K562 (cell line): ENCODE results near the gene ACAP3. TPM values are rescaled to one million over a fixed set of nuclear protein-coding genes. Genes with fewer than 3 reads are reported as not detected.
A peak's percentile ranks its signal among the peaks of the same experiment; 100 is the strongest.

Experiments
- ATAC-seq: fragments of 200-7000 bp; cut with Tn5 transposase; 3 replicates; pipeline ENCODE4 v1.9.1; 2020; ENCODE audit warnings: moderate library complexity
- BruUV-seq: library from RNA; stranded (reverse); fragments of 400-500 nt; replicated peaks from 2 replicates; lab custom pipeline; 2021; lab: Mats Ljungman, UMichigan
- CTCF ChIA-PET: fragments of 300-600 bp; formaldehyde crosslinking; extraction: SDS; loops from one replicate; lab custom pipeline; 2021; ENCODE audit warnings: low intra/inter-chr PET ratio; lab: Yijun Ruan, JAX
- POLR2A ChIA-PET: fragments of 300-600, 350-650 bp; sonication (Branson Sonifier 250); formaldehyde crosslinking; extraction: SDS; loops from one replicate; lab custom pipeline; 2021; ENCODE audit warnings: antibody characterized with exemption, inconsistent platforms; lab: Yijun Ruan, JAX
- DNase-seq, 4 experiments: peaks; one replicate each; pipeline versions ENCODE4 v3.0.0 to v3.0.0-alpha.2; 2011 to 2018; ENCODE audit warnings: low spot score in 3 of 4, mixed read lengths in 3 of 4; ENCODE audit errors: extremely low read depth in 1 of 4
- FAIRE-seq: peaks from 2 replicates; lab custom pipeline; 2011; peaks lifted over from hg19 to GRCh38; lab: Jason Lieb, UNC
- H2AFZ ChIP-seq: 2 replicates; pipeline ENCODE4 v1.6.0; 2011; ENCODE audit warnings: low read depth, low read length, control low read depth, inconsistent platforms
- H3K27ac ChIP-seq: fragments of 200-600 bp; 3 replicates; pipeline ENCODE4 v1.8.0; 2011; ENCODE audit warnings: low read depth, mild to moderate bottlenecking, control low read depth, inconsistent platforms, low read length, moderate library complexity, mixed read lengths; ENCODE audit errors: extremely low read depth
- H3K27me3 ChIP-seq, 2 experiments: fragments of 300-600 bp in 1 of 2; 2 replicates in 1 of 2; 3 replicates in 1 of 2; pipeline versions ENCODE4 v1.6.0 to v1.8.0; 2011; ENCODE audit warnings: inconsistent platforms in 2 of 2, low read length in 2 of 2, mild to moderate bottlenecking in 1 of 2, mixed read lengths in 1 of 2, moderate library complexity in 1 of 2; ENCODE audit not compliant: control insufficient read depth in 2 of 2, insufficient read depth in 2 of 2
- H3K36me3 ChIP-seq: fragments of 300-600 bp; 3 replicates; pipeline ENCODE4 v1.8.0; 2011; ENCODE audit warnings: mild to moderate bottlenecking, low read length, inconsistent platforms; ENCODE audit not compliant: control insufficient read depth, insufficient read depth
- H3K4me1 ChIP-seq, 2 experiments: fragments of 200-600 bp in 1 of 2; replicated peaks in 1 of 2; 2 replicates in 1 of 2; 3 replicates in 1 of 2; pipeline versions ENCODE4 v1.5.1 to v1.8.0; 2011; ENCODE audit warnings: inconsistent platforms in 2 of 2, low read length in 2 of 2, mild to moderate bottlenecking in 1 of 2, mixed read lengths in 1 of 2, moderate library complexity in 1 of 2; ENCODE audit not compliant: control insufficient read depth in 2 of 2, insufficient read depth in 2 of 2
- H3K4me2 ChIP-seq: 2 replicates; pipeline ENCODE4 v1.6.1; 2011; ENCODE audit warnings: low read length, control low read depth, inconsistent platforms, mixed read lengths; ENCODE audit not compliant: insufficient read depth
- H3K4me3 ChIP-seq: fragments of 200-600 bp; sonication (generic), shearing (Covaris generic); 2 replicates; pipeline ENCODE4 v1.5.1; 2016; ENCODE audit warnings: control low read depth, inconsistent platforms
- H3K79me2 ChIP-seq: fragments of 200-600 bp; 3 replicates; pipeline ENCODE4 v1.8.0; 2011; ENCODE audit warnings: low read length, inconsistent platforms; ENCODE audit not compliant: control insufficient read depth, insufficient read depth
- H3K9ac ChIP-seq, 2 experiments: 2 replicates each; pipeline versions ENCODE4 v1.6.0 to v1.6.1; 2011; ENCODE audit warnings: low read depth in 2 of 2, low read length in 2 of 2, control low read depth in 1 of 2, inconsistent platforms in 1 of 2, mild to moderate bottlenecking in 1 of 2, mixed read lengths in 1 of 2; ENCODE audit not compliant: insufficient read depth in 1 of 2
- H3K9me1 ChIP-seq: one replicate; pipeline ENCODE4 v1.6.0; 2011; ENCODE audit warnings: inconsistent platforms, mild to moderate bottlenecking, low read length, moderate library complexity; ENCODE audit not compliant: control insufficient read depth, insufficient read depth
- H3K9me3 ChIP-seq: replicated peaks from 2 replicates; pipeline ENCODE4 v1.5.1; 2011; ENCODE audit warnings: low read depth, low read length, inconsistent platforms; ENCODE audit not compliant: control insufficient read depth, insufficient read depth
- H4K20me1 ChIP-seq: replicated peaks from 2 replicates; pipeline ENCODE4 v1.6.1; 2011; ENCODE audit warnings: low read length, inconsistent platforms, mixed read lengths; ENCODE audit not compliant: control insufficient read depth, insufficient read depth
- DLX4 ChIP-seq: fragments of 250-450 bp; sonication (Bioruptor Pico); IDR thresholded peaks from 2 replicates; pipeline ENCODE4 v1.6.1; 2021; ENCODE audit warnings: mild to moderate bottlenecking
- E2F4 ChIP-seq: sonication (generic); formaldehyde crosslinking; IDR thresholded peaks from 2 replicates; pipeline ENCODE4 v1.8.0; 2022; ENCODE audit warnings: mild to moderate bottlenecking, low read depth, missing genetic modification reagents
- GATAD2B ChIP-seq: fragments of 450-650 bp; IDR thresholded peaks from 2 replicates; pipeline ENCODE4 v1.6.1; 2017; ENCODE audit warnings: mild to moderate bottlenecking, borderline replicate concordance
- STAG1 ChIP-seq: sonication (generic); formaldehyde crosslinking; IDR thresholded peaks from 2 replicates; pipeline ENCODE4 v1.5.0; 2020; ENCODE audit warnings: missing genetic modification reagents, borderline replicate concordance
- STAT6 ChIP-seq: sonication (generic); formaldehyde crosslinking; IDR thresholded peaks from 2 replicates; pipeline ENCODE4 v1.8.1; 2023; ENCODE audit warnings: mild to moderate bottlenecking, missing genetic modification reagents
- TEAD1 ChIP-seq, 2 experiments: fragments of 450-650 bp in 1 of 2; sonication (generic) in 1 of 2; formaldehyde crosslinking; IDR thresholded peaks; 2 replicates each; pipeline versions ENCODE4 v1.4.0 to v1.8.0; 2020 to 2022; ENCODE audit warnings: mild to moderate bottlenecking in 2 of 2, missing genetic modification reagents in 1 of 2
- WGBS: fragments of 100-300 bp; shearing (Covaris generic); methylation state at CpG from one replicate; pipeline ENCODE4 v1.1.6; 2016; ENCODE audit warnings: low coverage, mixed read lengths; ENCODE audit not compliant: insufficient coverage; ENCODE audit errors: missing lambda C conversion rate; 5-methylcytosine and 5-hydroxymethylcytosine counted together
- in situ Hi-C: fragments of 300-500 bp; cut with MboI; formaldehyde crosslinking; loops from 4 replicates; pipeline ENCODE4 v1.15.0; 2018; ENCODE audit warnings: inconsistent platforms, mixed read lengths
- intact Hi-C: fragments of 100-400 bp; cut with micrococcal nuclease; formaldehyde crosslinking; loops from 2 replicates; pipeline ENCODE4 v1.14.2; 2022
- polyA plus RNA-seq, 8 experiments: library from polyadenylated mRNA; depleted of rRNA in 4 of 8; stranded (reverse) in 5 of 8; unstranded in 3 of 8; fragments of >200 nt; fragmentation: Nextera tagmentation in 2 of 8; fragmentation: Illumina TruSeq in 1 of 8; extraction: Ambion mirVana in 2 of 8; extraction: Trizol in 1 of 8; gene quantifications; 2 replicates each; pipeline versions ENCODE4 v1.2.1 to v1.2.3, GENCODE V29; 2011 to 2014; ENCODE audit warnings: inconsistent platforms in 1 of 8, missing spikeins in 1 of 8
- total RNA-seq, 7 experiments: library from RNA; depleted of rRNA in 6 of 7; stranded (reverse); fragments of >200 nt in 6 of 7; fragmentation: Illumina TruSeq in 2 of 7; extraction: Trizol in 2 of 7; gene quantifications; 2 replicates each; pipeline versions ENCODE4 v1.2.1 to v1.2.3, GENCODE V29; 2011 to 2021; ENCODE audit warnings: low replicate concordance in 1 of 7
- TF ChIP-seq, protein P1 (sequence below), 2 experiments: IDR thresholded peaks in 1 of 2; conservative IDR thresholded peaks in 1 of 2; 2 replicates each; pipeline ENCODE4 v1.6.1; 2016; ENCODE audit warnings: low read depth in 2 of 2, mild to moderate bottlenecking in 1 of 2, missing compliant biosample characterization in 1 of 2, missing genetic modification characterization in 1 of 2, moderate library complexity in 1 of 2
- TF ChIP-seq, protein P2 (sequence below), 3 experiments: IDR thresholded peaks in 2 of 3; conservative IDR thresholded peaks in 1 of 3; 2 replicates each; pipeline ENCODE4 v1.5.1; 2011 to 2012; ENCODE audit warnings: low read length in 3 of 3, mild to moderate bottlenecking in 3 of 3, control low read depth in 2 of 3, improper control_type of control experiment in 1 of 3, inconsistent platforms in 1 of 3, low read depth in 1 of 3, mixed read lengths in 1 of 3, moderate library complexity in 1 of 3; ENCODE audit not compliant: insufficient read depth in 2 of 3

ACAP3 gene
- total and polyA plus RNA-seq, 9 of the 15 experiments (the other 6 are each of a cell fraction or from before 2014, with no cell fraction given): 0.01 to 49.0 (median 12.0) TPM

DNA sequence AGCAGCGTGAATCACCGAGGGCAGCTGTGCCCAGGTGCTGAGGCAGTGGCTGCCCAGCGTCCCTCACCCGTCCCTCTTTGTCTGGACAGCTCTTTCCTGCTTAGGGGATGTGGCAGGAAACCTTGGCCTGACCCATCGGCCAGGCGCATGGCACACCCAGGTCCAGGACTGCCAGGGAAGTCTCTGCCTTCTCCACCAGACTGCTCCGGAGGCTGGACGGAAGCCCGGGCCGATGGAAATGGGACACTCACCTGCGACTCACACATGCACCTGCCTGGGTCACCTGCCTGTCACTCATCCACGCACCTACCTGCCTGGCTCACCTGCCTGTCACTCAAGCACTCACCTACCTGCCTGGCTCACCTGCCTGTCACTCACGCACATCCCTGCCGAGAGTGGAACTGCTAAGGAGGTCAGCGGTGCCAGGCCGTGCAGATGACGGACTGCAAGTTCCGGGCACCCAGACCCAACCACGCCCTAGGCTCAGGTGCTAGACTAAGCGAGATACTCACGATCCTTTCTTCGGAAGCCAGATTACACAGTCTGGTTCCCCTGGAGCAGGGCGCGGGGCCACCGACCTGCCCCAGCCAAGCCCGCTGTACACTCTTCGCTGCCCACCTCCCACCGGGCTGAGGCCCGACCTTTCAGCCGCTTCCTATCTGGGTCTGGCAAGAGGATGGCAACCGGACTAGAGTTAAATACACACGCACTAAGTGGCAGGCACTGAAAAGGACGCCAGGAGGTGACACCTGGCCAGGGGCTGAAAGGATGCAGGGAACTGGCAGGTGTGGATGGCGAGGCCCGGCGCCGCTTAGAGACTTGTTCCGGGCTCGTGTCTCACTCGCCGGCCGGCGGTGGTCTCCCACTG lies 35.2 kb downstream of the ACAP3 start:
- no peak for FAIRE-seq
- DNase-seq: no peak
- peaks cover 16 to 63% of the 10 kb centered on the region in 2 experiments; a peak in 4 of 5 replicates for H3K4me1 ChIP-seq
- no peak overlapping the region for H2AFZ ChIP-seq
- no peaks in the 10 kb centered on the region for H3K9me3 ChIP-seq
- in situ Hi-C loops: no loop called here
- H3K4me3 ChIP-seq: peak overlapping the region; percentile 97
- no peaks in the 10 kb centered on the region for H3K27me3 ChIP-seq
- peak overlapping the region; percentile 89; the same call in 2 of the 3 replicates for H3K27ac ChIP-seq
- ChIA-PET CTCF (no interaction called here), POLR2A (interaction anchor here (0.6 to 0.9 kb wide), 3 partner anchors 68 to 180 kb away, joined by 3 read pairs; no protein-coding TSS in a partner anchor)
- H3K9me1 ChIP-seq: peaks cover 7% of the 10 kb centered on the region
- 28% methylated on average over 43 of the region's 43 CpGs for WGBS
- ATAC-seq: peak; percentile 2
- peaks cover 44% of the 10 kb centered on the region for H3K36me3 ChIP-seq
- peaks cover 63% of the 10 kb centered on the region for H3K79me2 ChIP-seq
- TSS peak; percentile 49 for BruUV-seq
- peak overlapping the region; percentile 96 to 100 for H3K9ac ChIP-seq
- peaks cover 23% of the 10 kb centered on the region for H4K20me1 ChIP-seq
- peak overlapping the region; percentile 94 for H3K4me2 ChIP-seq
- intact Hi-C loops: no loop called here
- TF ChIP-seq GATAD2B (no peak), TEAD1 (CRISPR knock-in tag; IDR thresholded peaks at IDR 0.05) (0 out of 4 replicates have a peak, but pooled peaks of 1 of the 2 experiments have one; percentile 11), STAT6 (0 out of 2 replicates have a peak, but pooled peaks have one; percentile 4), E2F4 (CRISPR knock-in tag) (peak; percentile 72; the same call in 1 of the 2 replicates), DLX4 (CRISPR knock-in tag) (no peak), STAG1 (CRISPR knock-in tag) (0 out of 2 replicates have a peak, but pooled peaks have one; percentile 19)
- TF ChIP-seq, protein P1, sequence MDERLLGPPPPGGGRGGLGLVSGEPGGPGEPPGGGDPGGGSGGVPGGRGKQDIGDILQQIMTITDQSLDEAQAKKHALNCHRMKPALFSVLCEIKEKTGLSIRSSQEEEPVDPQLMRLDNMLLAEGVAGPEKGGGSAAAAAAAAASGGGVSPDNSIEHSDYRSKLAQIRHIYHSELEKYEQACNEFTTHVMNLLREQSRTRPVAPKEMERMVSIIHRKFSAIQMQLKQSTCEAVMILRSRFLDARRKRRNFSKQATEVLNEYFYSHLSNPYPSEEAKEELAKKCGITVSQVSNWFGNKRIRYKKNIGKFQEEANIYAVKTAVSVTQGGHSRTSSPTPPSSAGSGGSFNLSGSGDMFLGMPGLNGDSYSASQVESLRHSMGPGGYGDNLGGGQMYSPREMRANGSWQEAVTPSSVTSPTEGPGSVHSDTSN (CRISPR knock-in tag; IDR thresholded peaks at IDR 0.05; ENCODE audit: low read depth): no peak
- TF ChIP-seq, protein P1 (tag; conservative IDR thresholded peaks at IDR 0.05; ENCODE audit: low read depth): no peak
- TF ChIP-seq, protein P2, sequence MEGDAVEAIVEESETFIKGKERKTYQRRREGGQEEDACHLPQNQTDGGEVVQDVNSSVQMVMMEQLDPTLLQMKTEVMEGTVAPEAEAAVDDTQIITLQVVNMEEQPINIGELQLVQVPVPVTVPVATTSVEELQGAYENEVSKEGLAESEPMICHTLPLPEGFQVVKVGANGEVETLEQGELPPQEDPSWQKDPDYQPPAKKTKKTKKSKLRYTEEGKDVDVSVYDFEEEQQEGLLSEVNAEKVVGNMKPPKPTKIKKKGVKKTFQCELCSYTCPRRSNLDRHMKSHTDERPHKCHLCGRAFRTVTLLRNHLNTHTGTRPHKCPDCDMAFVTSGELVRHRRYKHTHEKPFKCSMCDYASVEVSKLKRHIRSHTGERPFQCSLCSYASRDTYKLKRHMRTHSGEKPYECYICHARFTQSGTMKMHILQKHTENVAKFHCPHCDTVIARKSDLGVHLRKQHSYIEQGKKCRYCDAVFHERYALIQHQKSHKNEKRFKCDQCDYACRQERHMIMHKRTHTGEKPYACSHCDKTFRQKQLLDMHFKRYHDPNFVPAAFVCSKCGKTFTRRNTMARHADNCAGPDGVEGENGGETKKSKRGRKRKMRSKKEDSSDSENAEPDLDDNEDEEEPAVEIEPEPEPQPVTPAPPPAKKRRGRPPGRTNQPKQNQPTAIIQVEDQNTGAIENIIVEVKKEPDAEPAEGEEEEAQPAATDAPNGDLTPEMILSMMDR (IDR thresholded peaks at IDR 0.05 in 2 of 3, conservative IDR thresholded peaks at IDR 0.05 in 1 of 3; ENCODE audit: insufficient read depth in 2 of 3, low read depth in 1 of 3, low read length in 3 of 3): 0 out of 6 replicates have a peak, but pooled peaks of 1 of the 3 experiments have one; percentile 16
